ENCODE results near the gene HAPLN1. TPM values are rescaled to one million over a fixed set of nuclear protein-coding genes. Genes with fewer than 3 reads are reported as not detected.

Gene HAPLN1
- total and polyA plus RNA-seq, 10 of the 15 experiments (the other 5 are each of a cell fraction or from before 2014, with no cell fraction given): 0.05 to 0.21 (median 0.17) TPM; not detected in 2

- no peak for TF ChIP-seq ATF7 (IDR thresholded peaks at IDR 0.05; ENCODE audit: low read depth)
Observed at GRCh38 chr5:83590966-83591365, 129.7 kb downstream of the HAPLN1 start (continued).

- H3K4me2 ChIP-seq (ENCODE audit: control insufficient read depth, insufficient read depth): no peak overlapping the region
- RAD21 ChIA-PET (ENCODE audit: unreplicated experiment): no interaction called here
- H3K9me3 ChIP-seq (replicated peaks; ENCODE audit: control insufficient read depth, insufficient read depth, low read length): no peaks in the 10 kb centered on the region
- no peak overlapping the region for H3K27ac ChIP-seq (ENCODE audit: control insufficient read depth, insufficient read depth)
- H3K27me3 ChIP-seq (replicated peaks in 1 of 2; ENCODE audit: control insufficient read depth in 2 of 2, insufficient read depth in 2 of 2, low read length in 1 of 2): no peaks in the 10 kb centered on the region; a peak in 1 of 4 replicates
- no peak overlapping the region for H3K9ac ChIP-seq (ENCODE audit: control insufficient read depth, insufficient read depth, low read length)
- TF ChIP-seq USF1 (IDR thresholded peaks at IDR 0.05; ENCODE audit: borderline replicate concordance, extremely low read length, insufficient read depth, low read depth, low read length): no peak
- no peak for TF ChIP-seq MEF2B (IDR thresholded peaks at IDR 0.05; ENCODE audit: partially characterized antibody, poor library complexity, severe bottlenecking)
- no peak for TF ChIP-seq JUND (IDR thresholded peaks at IDR 0.05; ENCODE audit: low read depth, low read length)
- TF ChIP-seq POLR2AphosphoS5 (IDR thresholded peaks at IDR 0.05; ENCODE audit: low read length): no peak
- TF ChIP-seq STAT3 (IDR thresholded peaks at IDR 0.05; ENCODE audit: low read depth, low read length): no peak
- TF ChIP-seq ZBED1 (IDR thresholded peaks at IDR 0.05; ENCODE audit: borderline replicate concordance): no peak
- TF ChIP-seq BHLHE40 (IDR thresholded peaks at IDR 0.05; ENCODE audit: borderline replicate concordance in 1 of 2, low read depth in 2 of 2, low read length in 1 of 2): no peak
- TF ChIP-seq BRCA1 (IDR thresholded peaks at IDR 0.05; ENCODE audit: low read depth, low read length): no peak
- TF ChIP-seq ELK1 (IDR thresholded peaks at IDR 0.05; ENCODE audit: low read depth, low read length): no peak
- POLR2A ChIA-PET: interaction anchor here (0.7 kb wide), 1 partner anchor 155 kb away, joined by 4 read pairs; no protein-coding TSS in a partner anchor
- in situ Hi-C loops (cut with MboI) (no loop called here), intact Hi-C loops (cut with micrococcal nuclease; ENCODE audit: unreplicated experiment) (no loop called here)
- FAIRE-seq (no peak), DNase-seq (ENCODE audit: low read depth, low spot score) (no peak), ATAC-seq (no peak)
- H3K36me3 ChIP-seq (ENCODE audit: control insufficient read depth in 2 of 2, insufficient read depth in 2 of 2, low read length in 1 of 2): no peaks in the 10 kb centered on the region
- no peak overlapping the region for H3K4me3 ChIP-seq
- no peak overlapping the region for H2AFZ ChIP-seq (ENCODE audit: control insufficient read depth, low read depth, low read length)
- H3K79me2 ChIP-seq (ENCODE audit: control insufficient read depth, insufficient read depth, low read length): no peaks in the 10 kb centered on the region
- no TSS peak for BruUV-seq (replicated peaks)
- WGBS (ENCODE audit: insufficient coverage, insufficient replicate concordance, low lambda C conversion rate, missing lambda C conversion rate): 96% methylated on average over 1 of the region's 1 CpG
- SMC1A ChIA-PET (ENCODE audit: uncharacterized antibody, unreplicated experiment): no interaction called here
- no peaks in the 10 kb centered on the region for H4K20me1 ChIP-seq (ENCODE audit: control insufficient read depth, insufficient read depth)
- CTCF ChIA-PET: no interaction called here
- H3K4me1 ChIP-seq (ENCODE audit: control insufficient read depth, insufficient read depth, low read length): no peaks in the 10 kb centered on the region
Observed at GRCh38 chr5:83589786-83590185, 130.9 kb downstream of the HAPLN1 start.

Small RNAs within 50 kb of the gene (small RNA-seq; reads per million reads assigned to genes)
- gene RN7SKP295 (not detected), gene RNU6-620P (not detected)

Other genes starting within 250 kb of the HAPLN1 start
- gene VCAN, start 249.1 kb downstream of the HAPLN1 start, total RNA-seq (2014; rRNA removed): 7.1 and 9.2 TPM in 2 replicates
- 7.2 and 9.4 TPM in 2 replicates for gene VCAN, start 249.1 kb downstream of the HAPLN1 start, total RNA-seq (2014; rRNA removed; fragmentation: Illumina TruSeq; extraction: Trizol)
- 12.3 and 15.2 TPM in 2 replicates for gene VCAN, start 249.1 kb downstream of the HAPLN1 start, total RNA-seq (2021)
- 1.2 TPM in 2 replicates for gene VCAN, start 249.1 kb downstream of the HAPLN1 start, polyA plus RNA-seq (2011; rRNA removed)
- 7.9 and 10.3 TPM in 2 replicates for gene VCAN, start 249.1 kb downstream of the HAPLN1 start, polyA plus RNA-seq (2014; fragmentation: Illumina TruSeq; extraction: Trizol)
- gene VCAN, start 249.1 kb downstream of the HAPLN1 start, polyA plus RNA-seq (2014; fragmentation: Nextera tagmentation; extraction: Ambion mirVana): 1 to 10 TPM; 1.4 to 1.5 TPM
- 5.8 and 7.2 TPM in 2 replicates for gene VCAN, start 249.1 kb downstream of the HAPLN1 start, polyA plus RNA-seq (2014; rRNA removed)
- gene VCAN, start 249.1 kb downstream of the HAPLN1 start, polyA plus RNA-seq (2016; fragmentation: Nextera tagmentation; extraction: Ambion mirVana): 1 to 10 TPM; 2.9 to 3.2 TPM

Data from GM12878 (cell line).